Right lung (tissue), 10 donors: ENCODE measurements around the gene WDR45B. TPM values are rescaled to one million over a fixed set of nuclear protein-coding genes. Genes with fewer than 3 reads are reported as not detected.

Experiments
- DNase-seq, 2 donors: peaks; one replicate each; pipeline ENCODE4 v3.0.0-alpha.2; 2013
- long read RNA-seq, 8 donors: transcript quantifications; one replicate each; lab custom pipeline, GENCODE V29; 2026
- polyA plus RNA-seq, 5 donors: library from polyadenylated mRNA; unstranded; fragments of 120-200 nt; gene quantifications; one replicate each; pipeline versions ENCODE4 v1.2.1 to v1.2.3, GENCODE V29; 2013; ENCODE audit warnings: inconsistent platforms in 1 of 5, low replicate concordance in 1 of 5; ENCODE audit not compliant: insufficient read length in 5 of 5, insufficient read depth in 1 of 5

Gene WDR45B
- 10 to 100 TPM; 74.0 to 95.4 (median 86.4) TPM for polyA plus RNA-seq
- long read RNA-seq, donor 1, transcript WDR45B-201 (10 exons, 2,587 nt), result major isoform, 31 of 40 reads
- long read RNA-seq, donor 1, partial matches to known transcripts, result 6 of 40 reads
- long read RNA-seq, donor 1, other reads (novel, unspliced or antisense), result 0 of 40 reads
- long read RNA-seq, donor 2, transcript WDR45B-201 (10 exons, 2,587 nt), result major isoform, 5 of 5 reads
- long read RNA-seq, donor 2, partial matches to known transcripts, result 0 of 5 reads
- long read RNA-seq, donor 2, other reads (novel, unspliced or antisense), result 0 of 5 reads
- long read RNA-seq, donor 3, transcript WDR45B-201 (10 exons, 2,587 nt), result major isoform, 9 of 9 reads
- long read RNA-seq, donor 3, partial matches to known transcripts, result 0 of 9 reads
- long read RNA-seq, donor 3, other reads (novel, unspliced or antisense), result 0 of 9 reads
- long read RNA-seq, donor 4, transcript WDR45B-201 (10 exons, 2,587 nt), result major isoform, 6 of 13 reads
- long read RNA-seq, donor 4, partial matches to known transcripts, result 6 of 13 reads
- long read RNA-seq, donor 4, other reads (novel, unspliced or antisense), result 0 of 13 reads
- long read RNA-seq, donor 5, transcript WDR45B-201 (10 exons, 2,587 nt), result major isoform, 12 of 27 reads
- long read RNA-seq, donor 5, partial matches to known transcripts, result 14 of 27 reads
- long read RNA-seq, donor 5, other reads (novel, unspliced or antisense), result 0 of 27 reads
- long read RNA-seq, donor 6, transcript WDR45B-201 (10 exons, 2,587 nt), result major isoform, 19 of 31 reads
- long read RNA-seq, donor 6, partial matches to known transcripts, result 10 of 31 reads
- long read RNA-seq, donor 6, other reads (novel, unspliced or antisense), result 0 of 31 reads
- long read RNA-seq, donor 7, transcript WDR45B-201 (10 exons, 2,587 nt), result major isoform, 18 of 19 reads
- long read RNA-seq, donor 7, partial matches to known transcripts, result 0 of 19 reads
- long read RNA-seq, donor 7, other reads (novel, unspliced or antisense), result 0 of 19 reads
- long read RNA-seq, donor 8, transcript WDR45B-201 (10 exons, 2,587 nt), result major isoform, 6 of 6 reads
- long read RNA-seq, donor 8, partial matches to known transcripts, result 0 of 6 reads
- long read RNA-seq, donor 8, other reads (novel, unspliced or antisense), result 0 of 6 reads

DNA sequence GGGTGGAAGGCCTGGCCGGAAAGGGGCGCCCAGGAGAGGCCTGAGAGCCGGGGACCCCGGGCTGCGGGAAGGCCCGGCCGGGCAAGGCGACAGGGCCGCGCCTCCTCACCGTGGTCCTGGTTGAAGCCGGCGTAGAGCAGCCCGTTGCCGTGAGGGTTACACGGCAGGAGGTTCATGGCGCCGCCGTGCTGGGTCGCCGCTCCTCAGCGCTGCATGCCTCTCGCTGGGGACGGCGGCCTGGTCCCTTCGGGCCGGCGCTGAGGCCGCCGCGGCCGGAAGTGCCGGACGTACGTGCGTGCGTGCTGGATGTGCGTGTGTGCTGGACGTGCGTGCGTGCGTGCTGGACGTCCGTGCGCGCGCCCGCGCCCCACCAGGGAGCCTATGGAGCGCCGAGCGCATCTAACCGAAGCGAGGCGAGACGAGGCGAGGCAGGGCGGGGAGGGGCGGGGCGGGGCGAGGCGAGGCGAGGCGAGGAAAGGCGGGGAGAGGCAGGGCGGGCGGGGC lies at the start of gene WDR45B:
Gene WDR45B (minus strand): TSS at position 280 of the 504 bp plus-strand sequence. CDS start 104 bp downstream, at position 176.
- peak; percentile 96 to 98 for DNase-seq

DNA sequence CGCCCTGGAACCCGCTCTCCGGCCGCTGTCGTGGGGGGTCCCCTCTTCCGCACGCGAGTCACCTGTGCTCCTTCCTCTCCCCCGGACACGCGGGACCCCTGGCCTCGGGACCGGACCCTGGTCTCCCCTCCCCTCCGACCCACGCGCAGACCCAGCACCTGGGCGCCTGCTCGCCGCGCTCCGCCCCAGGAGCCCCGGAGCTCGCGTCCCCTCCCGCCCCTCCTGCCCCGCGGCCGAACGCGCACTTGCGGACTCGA lies 49.5 kb upstream of the WDR45B start:
- no peak for DNase-seq

DNA sequence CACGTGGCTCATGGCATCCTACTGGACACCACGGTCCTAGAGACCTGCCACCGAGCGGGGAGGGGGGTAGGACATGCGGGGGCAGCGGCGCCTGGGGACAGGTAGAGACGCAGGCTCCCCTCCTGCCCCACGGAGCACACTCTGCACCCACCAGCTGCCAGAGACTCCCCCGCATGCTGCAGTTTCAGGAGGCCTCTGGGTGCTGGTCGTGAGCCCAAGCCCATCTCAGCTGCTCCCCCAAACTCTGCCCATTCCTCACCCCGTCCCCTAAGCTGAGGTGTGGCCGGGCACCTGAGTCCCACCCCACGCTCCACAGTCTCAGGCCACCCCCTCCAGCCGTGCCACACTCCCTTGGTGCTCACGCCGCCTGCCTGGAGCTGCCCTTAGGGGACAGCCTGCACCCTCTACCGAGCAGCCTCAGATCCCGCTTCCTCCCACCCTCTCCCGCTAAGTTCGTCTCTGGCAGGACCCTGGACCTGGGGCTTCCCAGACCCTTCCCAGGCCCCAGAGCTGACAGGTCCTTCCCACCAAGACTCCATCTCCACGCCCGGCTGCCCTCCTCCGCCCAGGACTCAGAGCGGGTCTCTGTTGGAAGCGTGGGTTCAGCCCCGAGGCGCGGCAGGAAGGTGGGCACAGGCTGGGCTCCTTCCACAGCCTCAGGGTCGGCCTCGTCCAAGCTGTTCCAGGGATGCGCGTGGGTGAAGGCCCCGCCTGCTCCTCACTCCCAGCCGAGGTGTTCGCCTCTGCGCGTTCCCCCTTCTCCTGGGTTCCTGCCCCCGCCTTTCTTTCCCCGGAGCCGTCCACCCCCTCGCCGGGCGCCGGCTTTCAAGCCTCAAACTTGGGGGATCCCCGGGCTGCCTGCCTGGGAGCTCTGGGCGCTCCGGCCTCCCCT lies 48.9 kb upstream of the WDR45B start:
- DNase-seq, result no peak

DNA sequence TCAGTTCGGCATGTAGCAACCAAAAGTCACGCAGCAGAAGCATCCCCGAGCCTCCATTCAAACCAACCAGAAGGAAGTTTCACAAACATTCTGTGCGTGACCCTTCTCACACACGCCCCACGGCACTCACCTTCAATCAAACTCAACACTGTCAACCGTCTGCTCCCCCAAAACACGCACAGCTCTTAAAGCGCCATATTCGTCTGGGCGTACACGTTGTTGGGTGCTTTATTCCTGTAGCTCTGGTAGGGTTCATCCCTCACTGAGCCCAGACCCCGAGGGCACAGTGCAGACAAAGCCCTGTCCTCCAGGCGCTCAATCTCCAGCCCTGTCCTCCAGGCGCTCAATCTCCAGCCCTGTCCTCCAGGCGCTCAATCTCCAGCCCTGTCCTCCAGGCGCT lies 48.0 kb upstream of the WDR45B start:
- DNase-seq, result no peak

DNA sequence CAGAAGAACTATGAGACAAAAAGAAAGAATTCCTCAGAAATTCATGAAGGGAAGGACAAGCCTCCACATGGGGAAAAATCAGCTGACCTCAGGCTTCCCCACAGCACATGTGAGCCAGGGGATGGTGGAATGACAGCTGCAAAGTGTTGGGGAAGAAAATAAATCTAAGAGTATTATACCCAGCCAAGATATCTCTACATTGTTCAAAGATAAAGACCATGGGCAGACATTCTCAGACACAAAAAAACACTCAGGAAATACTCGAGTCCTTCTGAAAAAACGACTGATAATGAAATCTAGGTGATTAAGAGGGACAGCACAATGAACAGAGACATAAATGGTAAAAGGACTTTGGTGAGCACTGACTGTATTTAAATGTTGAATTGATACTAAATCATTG lies 46.4 kb upstream of the WDR45B start:
- DNase-seq, result no peak

DNA sequence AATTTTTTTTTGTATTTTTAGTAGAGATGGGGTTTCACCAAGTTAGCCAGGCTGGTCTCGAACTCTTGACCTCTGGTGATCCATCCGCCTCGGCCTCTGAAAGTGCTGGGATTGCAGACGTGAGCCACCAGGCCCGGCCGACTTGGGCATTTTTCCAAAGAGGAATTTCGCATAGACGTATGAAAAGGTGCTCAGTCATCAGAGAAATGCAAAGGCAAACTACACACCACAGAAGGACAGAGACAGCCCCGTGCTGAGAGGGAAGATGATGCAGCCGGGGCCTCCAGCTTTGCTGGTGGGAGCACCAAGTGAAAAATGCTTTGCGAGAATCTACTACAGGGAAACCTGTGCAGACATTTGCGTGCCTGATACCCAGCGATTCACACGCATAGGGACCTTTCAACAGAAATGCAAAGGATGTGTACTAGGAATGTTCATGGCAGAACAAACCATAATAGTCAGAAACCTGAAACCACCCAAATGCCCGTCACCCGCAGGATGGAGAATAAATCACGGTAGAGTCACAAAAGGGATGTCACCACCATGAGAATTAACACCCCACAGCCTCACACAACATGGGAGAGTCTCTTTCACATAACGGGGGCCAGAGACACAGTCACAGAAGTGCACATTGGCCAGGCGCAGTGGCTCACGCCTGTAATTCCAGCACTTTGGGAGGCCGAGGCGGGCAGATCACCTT lies 45.1 kb upstream of the WDR45B start:
- DNase-seq, result no peak

DNA sequence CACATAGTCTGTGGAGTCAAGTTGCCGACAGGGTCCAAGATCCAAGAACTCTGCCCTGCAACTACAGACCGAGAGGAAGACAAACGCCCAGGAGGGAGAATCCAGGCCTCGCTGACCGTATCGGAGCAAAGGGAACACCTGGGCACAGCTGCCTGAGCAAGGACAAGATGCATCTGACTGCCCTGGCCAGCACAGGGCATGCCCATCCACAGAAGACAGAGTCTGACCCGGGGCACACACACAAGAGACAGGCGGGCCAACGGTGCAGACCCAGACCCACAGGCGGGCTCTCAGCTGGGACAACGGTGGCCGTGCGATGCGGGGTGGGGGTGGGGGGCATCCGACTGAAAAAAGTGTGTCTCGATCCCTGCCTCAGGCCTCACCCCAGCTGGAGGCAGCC lies 44.0 kb upstream of the WDR45B start:
- DNase-seq, result no peak

DNA sequence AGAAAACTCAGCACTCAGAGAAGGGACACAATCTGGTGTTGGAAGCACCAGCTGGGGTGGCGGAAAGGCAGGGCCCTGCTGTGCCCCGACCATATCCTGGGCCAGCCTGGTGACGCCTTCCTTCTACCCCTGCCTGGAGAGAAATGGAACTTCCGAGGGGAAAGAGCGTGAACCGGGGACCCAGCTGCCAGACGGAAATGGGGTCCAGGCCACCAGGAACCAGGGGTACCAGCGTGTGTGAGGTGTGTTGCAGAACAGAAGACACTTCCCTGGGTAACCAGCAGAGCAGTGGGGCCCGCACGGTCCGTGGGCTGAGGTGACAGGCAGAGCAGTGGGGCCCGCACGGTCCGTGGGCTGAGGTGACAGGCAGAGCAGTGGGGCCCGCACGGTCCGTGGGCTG lies 43.5 kb upstream of the WDR45B start:
- no peak for DNase-seq

DNA sequence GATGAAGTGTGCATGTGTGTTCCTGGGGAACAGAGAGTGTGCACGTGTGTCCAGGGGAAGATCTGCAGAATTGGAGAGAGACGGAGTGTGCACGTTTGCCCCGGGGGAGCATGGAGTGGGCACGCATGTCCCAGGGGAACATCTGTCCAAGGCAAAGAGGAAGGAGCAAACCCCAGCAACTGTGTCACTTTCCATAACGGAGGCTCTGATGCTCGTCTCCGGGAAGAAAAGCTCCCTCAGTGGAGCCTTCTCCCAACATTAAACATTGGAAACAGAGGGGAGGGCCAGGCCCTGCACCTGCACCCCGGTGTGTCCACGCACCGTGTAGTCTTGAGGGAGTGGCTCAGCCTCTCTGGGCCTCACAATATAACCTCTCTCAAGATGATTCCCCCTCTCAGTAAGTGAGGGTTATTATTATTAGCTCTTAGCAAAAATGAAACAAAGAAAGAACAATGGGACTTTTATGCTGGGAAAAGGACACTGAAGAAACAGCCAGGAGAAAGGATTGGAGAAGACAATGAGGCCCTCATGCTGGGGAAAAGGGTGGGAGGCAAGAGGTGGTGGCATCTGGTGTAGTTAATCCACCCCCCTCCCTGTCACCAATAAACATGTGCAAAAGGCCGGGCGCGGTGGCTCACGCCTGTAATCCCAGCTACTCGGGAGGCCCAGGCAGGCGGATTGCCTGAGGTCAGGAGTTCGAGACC lies 42.7 kb upstream of the WDR45B start:
- no peak for DNase-seq

DNA sequence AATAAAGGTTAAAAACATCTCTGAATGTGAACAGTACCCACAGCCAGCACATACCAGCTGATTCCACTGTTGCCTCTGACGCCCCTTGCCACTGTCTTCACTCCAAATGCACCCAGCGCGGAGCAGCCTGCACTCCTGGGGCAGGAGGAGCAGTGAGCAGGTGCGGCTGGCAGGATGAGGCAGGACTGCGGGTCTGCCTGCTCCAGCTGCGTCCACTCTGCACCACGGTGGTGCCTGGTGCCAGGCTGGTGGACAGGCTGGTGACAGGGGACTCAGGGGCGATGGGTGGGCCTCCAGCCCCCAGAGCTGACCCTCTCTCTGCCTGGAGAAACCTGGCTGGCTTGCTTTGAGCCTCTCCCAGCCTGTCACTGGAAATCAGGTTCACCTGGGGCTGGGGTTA lies 40.8 kb upstream of the WDR45B start:
- DNase-seq, result no peak

DNA sequence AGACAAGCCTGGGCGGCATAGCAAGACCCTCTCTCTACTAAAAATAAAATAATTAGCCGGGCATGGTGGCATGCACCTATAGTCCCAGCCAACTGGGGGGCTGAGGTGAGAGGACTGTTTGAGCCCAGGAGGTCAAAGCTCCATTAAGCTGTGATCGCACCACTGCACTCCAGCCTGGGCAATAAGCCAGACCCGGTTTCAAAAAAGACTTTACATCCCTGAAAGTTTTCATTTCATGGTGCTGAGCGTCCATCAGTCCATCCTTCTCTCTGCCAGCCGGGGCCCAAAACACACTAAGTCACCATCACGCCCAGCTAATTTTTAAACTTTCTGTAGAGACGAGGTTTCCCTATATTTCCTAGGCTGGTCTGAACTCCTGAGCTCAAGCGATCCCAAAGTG lies 39.6 kb upstream of the WDR45B start:
- DNase-seq, result no peak

DNA sequence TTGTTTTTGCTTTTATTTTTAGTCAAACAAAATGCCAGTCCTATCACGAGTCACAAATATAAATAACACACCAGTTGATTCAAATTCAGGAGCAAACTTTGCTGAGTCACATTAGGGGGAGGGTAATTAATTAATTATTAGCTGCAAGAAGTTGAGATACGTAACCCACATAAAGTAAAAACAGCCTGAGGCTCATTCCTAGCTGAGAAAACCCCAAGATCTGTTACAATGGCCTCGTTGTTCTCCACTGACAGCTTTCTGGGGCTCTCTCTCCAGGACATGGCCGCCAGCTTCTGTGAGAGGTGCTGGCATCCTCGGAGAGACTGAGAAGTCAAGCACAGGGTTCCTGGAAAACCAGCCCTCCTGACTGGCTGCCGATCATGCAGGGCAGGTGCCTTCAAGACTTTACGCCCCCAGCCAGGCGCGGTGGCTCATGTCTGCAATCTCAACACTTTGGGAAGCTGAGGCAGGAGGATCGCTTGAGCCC lies 39.2 kb upstream of the WDR45B start:
- DNase-seq, result no peak

DNA sequence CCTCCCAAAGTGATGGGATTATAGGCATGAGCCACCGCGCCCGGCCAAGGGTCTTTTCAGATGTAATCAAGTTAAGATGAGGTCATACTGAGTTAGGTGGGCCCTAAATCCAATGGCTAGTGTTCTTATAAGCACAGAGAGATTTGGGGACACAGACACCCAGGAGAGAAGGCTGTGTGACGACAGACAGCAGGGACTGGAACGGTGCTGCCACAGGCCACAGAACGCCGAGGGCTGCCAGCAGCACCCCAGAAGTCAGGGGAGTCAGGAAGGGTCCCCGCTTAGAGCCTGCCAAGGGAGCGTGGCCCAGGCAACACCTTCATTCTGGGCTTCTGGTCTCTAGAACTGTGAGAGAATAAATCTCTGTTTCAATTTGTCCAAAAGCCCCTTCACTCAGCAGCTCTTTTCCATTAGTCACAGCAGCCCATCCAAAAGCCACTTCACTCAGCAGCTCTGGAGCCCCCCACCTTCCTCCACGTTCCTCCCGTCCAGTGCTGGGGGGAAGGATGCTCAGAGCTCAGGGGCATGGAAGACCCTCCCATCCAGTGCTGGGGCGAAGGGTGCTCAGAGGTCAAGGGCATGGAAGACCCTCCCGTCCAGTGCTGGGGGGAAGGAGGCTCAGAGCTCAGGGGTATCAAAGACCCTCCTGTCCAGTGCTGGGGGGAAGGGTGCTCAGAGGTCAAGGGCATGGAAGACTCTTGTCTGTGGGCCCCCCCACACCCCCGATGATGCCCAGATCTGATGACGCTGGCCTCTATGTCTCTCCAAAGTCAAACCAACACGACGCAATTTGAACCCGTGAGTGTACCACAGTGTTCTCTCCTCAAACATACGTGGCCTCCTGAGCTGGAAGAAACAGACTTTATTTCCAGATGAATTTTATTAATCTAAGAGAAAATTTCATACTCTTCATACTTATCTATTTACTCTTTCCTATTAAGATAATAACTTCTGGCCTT lies 38.4 kb upstream of the WDR45B start:
- no peak for DNase-seq

DNA sequence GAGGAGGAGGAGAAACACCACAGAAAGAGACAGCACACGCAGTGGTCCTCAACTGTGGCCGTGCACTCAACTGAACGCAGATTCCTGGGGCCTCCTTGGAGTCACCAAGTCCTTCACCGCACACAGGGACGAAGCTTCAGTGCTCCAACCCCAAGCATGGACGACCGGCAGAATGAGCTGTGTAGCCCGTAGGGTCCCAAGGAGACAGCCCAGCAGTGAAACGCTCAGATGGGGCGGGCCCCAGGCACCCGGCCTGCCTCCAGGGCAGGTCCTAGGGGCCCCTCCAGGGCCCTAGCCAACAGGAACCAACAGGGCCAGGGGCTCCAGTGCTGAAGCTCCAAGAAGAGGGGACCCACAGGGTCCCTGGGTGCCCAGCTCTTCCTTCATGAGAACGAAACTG lies 37.0 kb upstream of the WDR45B start:
- no peak for DNase-seq

DNA sequence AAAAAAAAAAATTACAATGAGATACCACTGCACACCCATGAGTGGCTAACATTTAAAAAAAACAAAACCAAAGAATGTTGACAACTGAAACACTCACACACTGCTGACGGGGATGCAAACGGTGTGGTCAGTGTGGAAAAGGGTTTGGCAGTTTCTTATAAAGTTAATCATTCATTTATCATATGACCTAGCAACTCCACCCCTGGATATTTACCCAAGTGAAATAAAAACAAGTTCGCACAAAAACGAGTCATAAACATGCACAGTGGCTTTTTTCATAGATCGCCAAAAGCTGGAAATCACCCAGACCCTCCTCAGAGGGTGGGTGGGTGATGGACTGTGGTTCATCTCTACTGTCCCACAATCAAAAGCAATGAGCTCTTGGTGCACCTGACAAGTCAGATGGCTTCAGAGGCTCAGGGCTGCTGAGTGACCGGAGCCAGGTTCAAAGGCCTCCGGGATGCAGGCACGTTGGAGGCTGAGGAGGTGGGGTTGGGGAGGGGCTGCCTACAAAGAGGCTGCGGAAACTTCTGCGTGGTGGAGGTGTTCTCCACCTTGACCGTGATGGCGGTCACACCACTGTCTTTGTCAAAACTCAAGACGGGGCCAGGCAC lies 36.1 kb upstream of the WDR45B start:
- DNase-seq, result no peak

DNA sequence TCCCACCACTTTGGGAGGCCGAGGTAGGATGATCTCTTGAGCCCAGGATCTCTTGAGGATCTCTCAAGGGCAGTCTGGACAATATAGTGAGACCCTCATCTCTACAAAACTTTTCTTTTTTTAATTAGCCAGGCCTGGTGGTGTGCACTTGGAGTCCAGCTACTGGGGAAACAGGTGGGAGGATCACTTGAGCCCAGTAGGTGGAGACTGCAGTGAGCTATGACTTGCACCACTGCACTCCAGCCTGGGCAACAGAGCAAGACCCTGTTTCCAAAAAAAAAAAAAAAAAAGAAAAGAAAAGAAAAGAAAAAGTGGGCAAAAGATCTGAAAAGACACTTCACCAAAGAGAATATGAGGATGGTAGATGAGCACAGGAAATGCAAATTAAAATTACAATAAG lies 35.3 kb upstream of the WDR45B start:
- no peak for DNase-seq

DNA sequence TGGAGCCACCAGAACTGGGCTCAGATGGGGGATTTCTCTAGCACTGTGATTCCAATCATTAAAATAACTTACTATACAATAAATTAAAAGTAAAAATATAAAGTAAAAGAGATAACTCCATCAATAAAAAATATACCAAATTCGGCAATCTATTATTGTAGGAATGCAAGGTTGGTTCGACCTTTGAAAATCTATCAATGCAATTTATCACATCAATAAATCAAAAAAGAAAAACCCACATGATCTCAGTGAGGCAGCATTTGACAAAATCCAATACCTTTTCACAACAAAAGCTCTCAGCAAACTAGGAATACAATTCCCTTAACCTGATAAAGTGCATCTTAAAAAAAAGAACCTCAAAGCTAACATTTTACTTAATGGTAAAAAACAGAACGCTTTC lies 33.3 kb upstream of the WDR45B start:
- DNase-seq, result no peak
